Measurements from ENCODE around the gene LALBA.
"Not testable (repeated sequence)": the region's sequence is repeated elsewhere in the genome, so short reads cannot be mapped to it uniquely, and the experiment has no call there.

The LALBA gene

DNA sequence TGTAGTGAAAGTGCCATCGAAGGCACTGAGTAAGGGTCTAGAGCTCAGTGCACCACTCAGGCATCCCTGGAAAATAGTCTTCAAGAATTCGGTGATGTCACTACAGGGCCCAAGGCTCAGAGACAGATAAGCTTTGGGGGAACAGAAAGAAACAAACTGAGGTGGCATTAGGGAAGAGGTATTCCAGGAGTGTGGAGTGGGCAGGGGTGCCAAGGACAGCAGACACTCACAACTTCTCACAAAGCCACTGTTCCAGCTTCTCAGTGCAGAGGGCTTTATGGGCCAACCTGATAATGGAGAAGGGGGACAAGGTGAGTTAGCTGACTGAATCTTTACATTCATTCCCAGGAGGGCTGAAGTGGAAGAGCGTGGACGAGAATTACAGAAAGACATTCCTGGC is 2.1 kb downstream of the LALBA start:
- H3K4me1 ChIP-seq (ENCODE audit: insufficient read depth, low read length): no peaks in the 10 kb centered on the region
- H3K9ac ChIP-seq (ENCODE audit: low read depth, low read length): no peak overlapping the region
- H3K27ac ChIP-seq (ENCODE audit: low read length): no peak overlapping the region
- no peaks in the 10 kb centered on the region for H3K9me3 ChIP-seq (ENCODE audit: insufficient read depth, low read depth, low read length)
- no peaks in the 10 kb centered on the region for H3K36me3 ChIP-seq (ENCODE audit: insufficient read depth, low read depth, low read length)
- H3K4me3 ChIP-seq (ENCODE audit: low read length): no peak overlapping the region
- H3K27me3 ChIP-seq (ENCODE audit: insufficient read depth, low read length): no peaks in the 10 kb centered on the region

DNA sequence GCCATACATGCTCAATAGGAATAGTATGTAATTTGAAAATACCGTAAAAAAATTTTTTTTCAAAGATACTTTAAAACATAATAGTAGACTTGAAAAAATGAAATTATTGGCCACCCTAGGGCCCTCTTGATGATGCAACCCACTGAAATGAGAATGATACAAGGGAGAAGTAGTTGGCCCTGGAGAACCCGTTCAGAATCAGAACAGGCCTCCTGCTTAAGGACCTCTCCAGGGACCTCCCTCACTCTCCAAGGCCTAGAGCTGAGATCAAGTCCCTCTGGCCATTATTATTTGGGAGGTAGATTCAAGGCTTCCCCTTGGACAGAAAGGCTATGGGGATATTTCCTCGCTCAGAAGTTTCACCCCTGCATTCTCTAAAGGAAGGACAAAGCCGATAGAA is 11.9 kb downstream of the LALBA start:
- Histone ChIP-seq H3K27me3 (ENCODE audit: insufficient read depth, low read length) (no peaks in the 10 kb centered on the region), H3K36me3 (ENCODE audit: insufficient read depth, low read depth, low read length) (no peaks in the 10 kb centered on the region)

DNA sequence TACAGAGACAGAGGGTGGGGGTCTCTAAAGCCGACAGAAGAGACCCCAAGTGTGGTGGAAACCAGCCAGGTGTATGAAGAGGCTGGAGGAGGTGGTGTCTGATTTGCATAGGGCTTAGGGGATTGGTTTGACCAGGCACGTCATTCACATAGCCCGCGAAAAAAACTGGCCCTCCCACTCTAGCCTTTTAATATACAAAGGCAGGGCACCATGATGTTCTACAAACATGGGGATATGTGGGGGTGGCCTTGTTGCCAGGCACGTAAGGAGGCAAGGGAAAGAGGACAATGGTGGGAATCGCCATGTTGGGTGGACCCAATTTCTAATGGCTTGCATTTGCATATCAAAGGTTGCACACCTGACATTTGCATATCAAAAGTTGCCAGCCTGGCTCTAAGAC is 13.2 kb downstream of the LALBA start:
- Histone ChIP-seq H3K27me3 (ENCODE audit: insufficient read depth, low read length) (no peaks in the 10 kb centered on the region), H3K36me3 (ENCODE audit: insufficient read depth, low read depth, low read length) (no peaks in the 10 kb centered on the region), H3K9me3 (ENCODE audit: insufficient read depth, low read depth, low read length) (no peaks in the 10 kb centered on the region), H3K9ac (ENCODE audit: low read depth, low read length) (no peak overlapping the region), H3K27ac (ENCODE audit: low read length) (no peak overlapping the region), H3K4me3 (ENCODE audit: low read length) (peak overlapping the region; percentile 43), H3K4me1 (ENCODE audit: insufficient read depth, low read length) (peaks cover 5% of the 10 kb centered on the region; the same call in 1 of the 2 replicates)

More for the DNA sequence above, 11.9 kb downstream of the LALBA start:
- no peak overlapping the region for H3K27ac ChIP-seq (ENCODE audit: low read length)
- H3K4me3 ChIP-seq (ENCODE audit: low read length): no peak overlapping the region
- H3K9me3 ChIP-seq (ENCODE audit: insufficient read depth, low read depth, low read length): no peaks in the 10 kb centered on the region
- H3K9ac ChIP-seq (ENCODE audit: low read depth, low read length): no peak overlapping the region
- H3K4me1 ChIP-seq (ENCODE audit: insufficient read depth, low read length): peaks cover 5% of the 10 kb centered on the region; the same call in 1 of the 2 replicates

DNA sequence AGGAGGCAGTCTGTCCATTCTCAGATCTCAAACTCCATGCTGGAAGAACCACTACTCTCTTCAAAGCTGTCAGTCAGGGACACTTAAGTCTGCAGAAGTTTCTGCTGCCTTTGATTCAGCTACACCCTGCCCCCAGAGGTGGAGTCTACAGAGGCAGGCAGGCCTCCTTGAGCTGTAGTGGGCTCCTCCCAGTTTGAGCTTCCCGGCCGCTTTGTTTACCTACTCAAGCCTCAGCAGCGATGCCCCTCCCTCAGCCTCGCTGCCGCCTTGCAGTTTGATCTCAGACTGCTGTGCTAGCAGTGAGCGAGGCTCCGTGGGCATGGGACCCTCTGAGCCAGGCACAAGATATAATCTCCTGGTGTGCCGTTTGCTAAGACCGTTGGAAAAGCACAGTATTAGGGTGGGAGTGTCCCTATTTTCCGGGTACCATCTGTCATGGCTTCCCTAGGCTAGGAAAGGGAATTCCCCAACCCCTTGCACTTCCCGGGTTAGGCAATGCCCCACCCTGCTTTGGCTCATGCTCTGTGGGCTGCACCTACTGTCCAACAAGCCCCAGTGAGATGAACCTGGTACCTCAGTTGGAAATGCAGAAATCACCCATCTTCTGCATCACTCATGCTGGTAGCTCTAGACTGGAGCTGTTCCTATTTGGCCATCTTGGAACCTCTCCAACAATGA is 16.0 kb downstream of the LALBA start:
- H3K4me3 ChIP-seq (ENCODE audit: low read length): not testable (repeated sequence)

DNA sequence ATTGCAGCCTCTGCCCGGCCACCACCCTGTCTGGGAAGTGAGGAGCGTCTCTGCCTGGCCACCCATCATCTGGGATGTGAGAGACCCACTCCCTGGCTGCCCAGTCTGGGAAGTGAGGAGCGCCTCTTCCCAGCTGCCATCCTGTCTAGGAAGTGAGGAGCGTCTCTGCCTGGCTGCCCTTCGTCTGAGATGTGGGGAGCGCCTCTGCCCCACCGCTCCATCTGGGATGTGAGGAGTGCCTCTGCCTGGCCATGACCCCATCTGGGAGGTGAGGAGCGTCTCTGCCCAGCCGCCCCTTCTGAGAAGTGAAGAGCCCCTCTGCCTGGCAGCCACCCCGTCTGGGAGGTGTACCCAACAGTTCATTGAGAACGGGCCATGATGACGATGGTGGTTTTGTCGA is 18.2 kb downstream of the LALBA start:
- not testable (repeated sequence) for H3K9ac ChIP-seq (ENCODE audit: low read depth, low read length); H3K27me3 ChIP-seq (ENCODE audit: insufficient read depth, low read length); H3K4me1 ChIP-seq (ENCODE audit: insufficient read depth, low read length); H3K36me3 ChIP-seq (ENCODE audit: insufficient read depth, low read depth, low read length); H3K4me3 ChIP-seq (ENCODE audit: low read length); H3K9me3 ChIP-seq (ENCODE audit: insufficient read depth, low read depth, low read length); H3K27ac ChIP-seq (ENCODE audit: low read length)

More for the DNA sequence above, 16.0 kb downstream of the LALBA start:
- not testable (repeated sequence) for H3K27me3 ChIP-seq (ENCODE audit: insufficient read depth, low read length); H3K4me1 ChIP-seq (ENCODE audit: insufficient read depth, low read length); H3K27ac ChIP-seq (ENCODE audit: low read length); H3K9ac ChIP-seq (ENCODE audit: low read depth, low read length); H3K36me3 ChIP-seq (ENCODE audit: insufficient read depth, low read depth, low read length); H3K9me3 ChIP-seq (ENCODE audit: insufficient read depth, low read depth, low read length)

DNA sequence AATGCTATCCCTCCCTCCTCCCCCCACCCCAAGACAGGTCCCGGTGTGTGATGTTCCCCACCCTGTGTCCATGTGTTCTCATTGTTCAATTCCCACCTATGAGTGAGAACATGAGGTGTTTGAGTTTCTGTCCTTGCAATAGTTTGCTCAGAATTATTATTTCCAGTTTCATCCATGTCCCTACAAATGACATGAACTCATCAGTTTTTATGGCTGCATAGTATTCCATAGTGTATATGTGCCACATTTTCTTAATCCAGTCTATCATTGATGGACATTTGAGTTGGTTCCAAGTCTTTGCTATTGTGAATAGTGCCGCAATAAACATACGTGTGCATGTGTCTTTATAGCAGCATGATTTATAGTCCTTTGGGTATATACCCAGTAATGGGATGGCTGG is 22.8 kb downstream of the LALBA start:
- H3K36me3 ChIP-seq (ENCODE audit: insufficient read depth, low read depth, low read length); H3K27me3 ChIP-seq (ENCODE audit: insufficient read depth, low read length); H3K9me3 ChIP-seq (ENCODE audit: insufficient read depth, low read depth, low read length); H3K27ac ChIP-seq (ENCODE audit: low read length); H3K9ac ChIP-seq (ENCODE audit: low read depth, low read length); H3K4me3 ChIP-seq (ENCODE audit: low read length); H3K4me1 ChIP-seq (ENCODE audit: insufficient read depth, low read length): not testable (repeated sequence)

DNA sequence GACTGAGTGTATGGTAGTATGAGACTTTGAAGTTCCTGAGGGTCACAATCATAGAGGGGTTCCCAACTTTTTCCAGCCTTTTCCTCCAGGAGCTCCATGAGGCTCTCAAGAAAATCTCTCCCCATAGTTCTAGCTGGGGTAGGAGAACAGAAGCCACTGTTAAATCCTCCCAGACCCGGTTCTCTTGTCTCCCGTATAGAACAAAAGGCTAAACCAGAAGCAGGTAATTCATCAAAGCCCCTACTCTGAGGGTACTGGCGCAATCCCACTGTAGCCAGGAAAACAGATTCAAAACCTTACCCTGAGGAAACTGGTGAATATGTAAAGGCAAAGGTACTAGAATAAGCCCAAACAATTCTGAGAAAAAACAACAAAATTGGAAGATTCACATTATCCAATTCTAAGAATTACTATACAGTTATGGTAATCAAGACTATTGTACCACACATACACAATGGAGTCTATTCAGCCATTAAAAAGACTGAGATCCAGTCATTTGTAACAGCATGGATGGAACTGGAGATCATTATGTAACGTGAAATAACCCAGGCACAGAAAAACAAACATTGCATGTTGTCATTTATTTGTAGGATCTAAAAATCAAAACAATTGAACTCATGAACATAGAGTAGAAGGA is 23.9 kb downstream of the LALBA start:
- Histone ChIP-seq H3K9ac (ENCODE audit: low read depth, low read length) (no peak overlapping the region), H3K36me3 (ENCODE audit: insufficient read depth, low read depth, low read length) (no peaks in the 10 kb centered on the region), H3K27ac (ENCODE audit: low read length) (no peak overlapping the region), H3K4me1 (ENCODE audit: insufficient read depth, low read length) (no peaks in the 10 kb centered on the region), H3K4me3 (ENCODE audit: low read length) (no peak overlapping the region), H3K27me3 (ENCODE audit: insufficient read depth, low read length) (no peaks in the 10 kb centered on the region), H3K9me3 (ENCODE audit: insufficient read depth, low read depth, low read length) (no peaks in the 10 kb centered on the region)

DNA sequence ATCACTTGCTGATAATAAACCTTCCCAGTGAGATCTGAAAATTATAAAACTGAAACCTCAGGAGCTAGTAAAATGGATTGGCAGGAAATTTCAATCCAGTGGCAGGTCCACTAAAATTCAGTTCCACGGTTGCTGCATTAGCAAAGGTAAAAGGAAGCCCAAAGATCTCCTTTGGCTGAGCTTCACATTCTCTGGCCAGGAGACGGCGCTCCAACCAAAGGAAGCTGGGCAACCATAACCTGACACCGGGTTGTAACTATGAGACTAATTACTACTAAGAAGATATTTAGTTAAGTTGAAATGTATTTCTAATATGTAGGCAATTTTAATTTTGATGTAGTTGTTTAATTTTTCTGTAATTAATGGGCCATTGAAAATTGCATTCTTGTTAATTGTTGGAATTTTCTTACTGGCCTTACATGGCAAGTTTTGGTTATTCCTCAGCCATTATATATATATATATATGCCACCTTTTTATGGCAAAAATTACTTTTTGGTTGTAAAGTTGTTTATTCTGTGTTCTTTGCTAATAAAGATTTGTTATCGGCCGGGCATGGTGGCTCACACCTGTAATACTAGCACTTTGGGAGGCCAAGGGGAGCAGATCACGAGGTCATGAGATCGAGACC is 27.4 kb downstream of the LALBA start:
- Histone ChIP-seq H3K4me3 (ENCODE audit: low read length) (no peak overlapping the region), H3K27me3 (ENCODE audit: insufficient read depth, low read length) (no peaks in the 10 kb centered on the region), H3K9ac (ENCODE audit: low read depth, low read length) (no peak overlapping the region), H3K4me1 (ENCODE audit: insufficient read depth, low read length) (no peaks in the 10 kb centered on the region), H3K9me3 (ENCODE audit: insufficient read depth, low read depth, low read length) (no peaks in the 10 kb centered on the region), H3K27ac (ENCODE audit: low read length) (no peak overlapping the region), H3K36me3 (ENCODE audit: insufficient read depth, low read depth, low read length) (no peaks in the 10 kb centered on the region)

DNA sequence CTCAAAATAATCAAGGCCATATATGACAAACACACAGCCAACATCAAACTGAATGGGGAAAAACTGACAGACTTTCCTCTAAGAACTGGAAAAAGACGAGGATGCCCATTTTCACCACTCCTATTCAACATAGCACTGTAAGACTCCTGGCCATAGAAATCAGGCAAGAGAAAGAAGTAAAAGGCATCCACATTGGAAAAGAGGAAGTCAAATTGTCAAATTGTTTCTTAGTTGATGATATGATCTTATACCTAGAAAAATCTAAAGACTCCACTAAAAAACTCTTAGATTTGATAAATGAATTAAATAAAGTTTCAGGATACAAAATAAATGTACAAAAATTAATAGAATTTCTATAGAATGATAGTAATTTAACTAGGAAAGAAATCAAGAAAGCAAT is 33.2 kb downstream of the LALBA start:
- Histone ChIP-seq H3K4me1 (ENCODE audit: insufficient read depth, low read length) (no peaks in the 10 kb centered on the region), H3K9ac (ENCODE audit: low read depth, low read length) (no peak overlapping the region), H3K27me3 (ENCODE audit: insufficient read depth, low read length) (no peaks in the 10 kb centered on the region), H3K36me3 (ENCODE audit: insufficient read depth, low read depth, low read length) (no peaks in the 10 kb centered on the region), H3K4me3 (ENCODE audit: low read length) (no peak overlapping the region), H3K27ac (ENCODE audit: low read length) (no peak overlapping the region), H3K9me3 (ENCODE audit: insufficient read depth, low read depth, low read length) (no peaks in the 10 kb centered on the region)

DNA sequence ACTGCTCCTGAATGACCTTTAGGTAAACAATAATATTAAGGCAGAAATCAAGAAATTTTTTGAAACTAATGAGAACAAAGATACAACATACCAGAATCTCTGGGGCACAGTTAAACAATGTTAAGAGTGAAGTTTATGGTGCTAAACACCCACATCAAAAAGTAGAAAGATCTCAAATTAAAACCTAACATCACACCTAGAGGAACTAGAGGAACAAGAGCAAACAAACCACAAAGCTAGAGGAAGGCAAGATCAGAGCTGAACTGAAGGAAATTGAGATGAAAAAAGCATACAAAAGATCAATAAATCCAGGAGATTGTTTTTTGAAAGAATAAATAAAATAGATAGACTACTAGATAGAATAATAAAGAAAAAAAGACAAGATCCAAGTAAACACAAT is 37.2 kb downstream of the LALBA start:
- H3K4me3 ChIP-seq (ENCODE audit: low read length): no peak overlapping the region
- H3K27ac ChIP-seq (ENCODE audit: low read length): no peak overlapping the region
- no peaks in the 10 kb centered on the region for H3K36me3 ChIP-seq (ENCODE audit: insufficient read depth, low read depth, low read length)
- no peak overlapping the region for H3K9ac ChIP-seq (ENCODE audit: low read depth, low read length)
- no peaks in the 10 kb centered on the region for H3K27me3 ChIP-seq (ENCODE audit: insufficient read depth, low read length)
- H3K9me3 ChIP-seq (ENCODE audit: insufficient read depth, low read depth, low read length): no peaks in the 10 kb centered on the region
- H3K4me1 ChIP-seq (ENCODE audit: insufficient read depth, low read length): no peaks in the 10 kb centered on the region

DNA sequence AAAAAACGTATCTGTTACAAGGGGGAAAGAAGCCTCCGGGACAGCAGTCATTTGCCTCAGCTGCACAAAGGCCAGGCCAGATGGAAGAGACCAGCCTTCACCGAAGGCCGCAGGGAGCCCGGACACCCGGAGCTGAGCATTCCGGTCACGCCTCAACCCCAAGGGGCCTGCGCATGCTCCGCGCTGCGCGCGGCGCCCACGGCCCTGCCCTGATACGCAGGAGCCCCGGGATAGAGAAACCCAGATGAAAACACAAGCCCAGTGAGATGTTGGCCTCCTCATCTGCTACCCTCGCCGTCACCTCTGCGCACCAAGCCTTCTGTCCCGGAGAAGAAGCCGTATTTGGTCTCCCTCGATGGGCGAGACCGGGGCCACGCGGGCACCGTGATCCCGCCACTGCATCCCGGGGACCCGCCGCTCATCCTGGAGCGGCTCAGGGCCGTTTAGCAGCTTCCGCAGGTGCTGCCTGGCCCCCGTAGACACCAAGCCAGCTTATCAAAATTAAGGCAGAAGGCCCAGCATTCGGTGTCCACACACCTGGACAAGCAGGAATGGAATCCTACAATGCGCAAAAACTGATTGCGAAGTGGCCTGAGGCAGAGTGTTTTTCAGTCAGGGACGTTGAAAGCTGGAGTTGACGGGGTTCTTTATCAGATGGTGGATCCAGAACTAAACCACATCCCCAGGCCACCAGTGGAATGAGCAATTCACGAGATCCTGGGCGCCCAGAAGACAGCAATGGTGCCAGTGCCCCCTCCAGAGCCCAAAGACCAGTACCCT is 41.8 kb downstream of the LALBA start:
- Histone ChIP-seq H3K27me3 (ENCODE audit: insufficient read depth, low read length) (no peaks in the 10 kb centered on the region), H3K9ac (ENCODE audit: low read depth, low read length) (no peak overlapping the region), H3K36me3 (ENCODE audit: insufficient read depth, low read depth, low read length) (no peaks in the 10 kb centered on the region), H3K4me3 (ENCODE audit: low read length) (no peak overlapping the region), H3K9me3 (ENCODE audit: insufficient read depth, low read depth, low read length) (no peaks in the 10 kb centered on the region), H3K4me1 (ENCODE audit: insufficient read depth, low read length) (no peaks in the 10 kb centered on the region), H3K27ac (ENCODE audit: low read length) (no peak overlapping the region)

Measured in iPS-20b (cell line).